Aorta (tissue), 5 donors: Measurements from ENCODE around the gene PSAPL1. TPM values are rescaled to one million over a fixed set of nuclear protein-coding genes. Genes with fewer than 3 reads are reported as not detected.

ENCODE experiments used
- ATAC-seq: fragments of 200-7000 bp; cut with Tn5 transposase; one replicate; pipeline ENCODE4 v1.9.1; 2022; ENCODE audit warnings: moderate library complexity; ENCODE audit not compliant: low FRiP score
- DNase-seq, 2 donors: peaks; one replicate each; pipeline ENCODE4 v3.0.0-alpha.2; 2020
- H3K27ac ChIP-seq, 2 donors: one replicate each; pipeline ENCODE4 v1.5.1; 2013; ENCODE audit warnings: low read length in 2 of 2, mild to moderate bottlenecking in 2 of 2, moderate library complexity in 2 of 2, control low read depth in 1 of 2, inconsistent platforms in 1 of 2, low read depth in 1 of 2
- H3K27me3 ChIP-seq, 2 donors: one replicate each; pipeline ENCODE4 v1.6.1; 2013; ENCODE audit warnings: control low read depth in 1 of 2, low read length in 1 of 2, mild to moderate bottlenecking in 1 of 2, moderate library complexity in 1 of 2; ENCODE audit not compliant: insufficient read depth in 2 of 2, control insufficient read depth in 1 of 2
- H3K36me3 ChIP-seq, 2 donors: one replicate each; pipeline ENCODE4 v1.6.1; 2013; ENCODE audit warnings: control low read depth in 1 of 2, low read length in 1 of 2, mild to moderate bottlenecking in 1 of 2; ENCODE audit not compliant: insufficient read depth in 2 of 2, control insufficient read depth in 1 of 2
- H3K4me1 ChIP-seq, 2 donors: one replicate each; pipeline ENCODE4 v1.6.1; 2013; ENCODE audit warnings: low read length in 2 of 2, control low read depth in 1 of 2, mild to moderate bottlenecking in 1 of 2, moderate library complexity in 1 of 2; ENCODE audit not compliant: insufficient read depth in 2 of 2, control insufficient read depth in 1 of 2
- H3K4me3 ChIP-seq, 2 donors: one replicate each; pipeline ENCODE4 v1.5.1; 2013; ENCODE audit warnings: low read length in 2 of 2, control low read depth in 1 of 2, mild to moderate bottlenecking in 1 of 2
- H3K9me3 ChIP-seq: one replicate; pipeline ENCODE4 v1.6.1; 2013; ENCODE audit warnings: mild to moderate bottlenecking, low read length; ENCODE audit not compliant: control insufficient read depth
- WGBS, 2 donors: extraction: QIAGEN DNeasy Blood & Tissue Kit; methylation state at CpG; one replicate each; pipeline ENCODE4 v1.1.7; 2013; 5-methylcytosine and 5-hydroxymethylcytosine counted together
- intact Hi-C, 2 donors: fragments of 100-400 bp; cut with DNase I; formaldehyde crosslinking; loops; one replicate each; pipeline versions ENCODE4 v1.14.2 to v1.15.0; 2022
- polyA plus RNA-seq, 2 donors: library from polyadenylated mRNA; stranded (reverse); fragments of 200-250 nt; gene quantifications; one replicate each; pipeline ENCODE4 v1.2.3, GENCODE V29; 2013
- total RNA-seq, 2 donors: library from RNA; stranded (reverse); fragmentation: NEBNext Ultra II Directional; extraction: Animal tissue kit (Norgen Biotek cat#: 25700); gene quantifications; one replicate each; pipeline ENCODE4 v1.2.1, GENCODE V29; 2021
- donor health status: healthy with polysubstance abuse.
- donor health status: Bipolar disorder and iron deficiency.
- donor health status: DM: no; HTN: no; CAD: no.
- donor health status: DM: no; HTN: no; CAD: no.
- donor health status: DM: yes; HTN: yes; CAD: no.

Gene PSAPL1
- total and polyA plus RNA-seq, 4 donors, result not detected

DNA sequence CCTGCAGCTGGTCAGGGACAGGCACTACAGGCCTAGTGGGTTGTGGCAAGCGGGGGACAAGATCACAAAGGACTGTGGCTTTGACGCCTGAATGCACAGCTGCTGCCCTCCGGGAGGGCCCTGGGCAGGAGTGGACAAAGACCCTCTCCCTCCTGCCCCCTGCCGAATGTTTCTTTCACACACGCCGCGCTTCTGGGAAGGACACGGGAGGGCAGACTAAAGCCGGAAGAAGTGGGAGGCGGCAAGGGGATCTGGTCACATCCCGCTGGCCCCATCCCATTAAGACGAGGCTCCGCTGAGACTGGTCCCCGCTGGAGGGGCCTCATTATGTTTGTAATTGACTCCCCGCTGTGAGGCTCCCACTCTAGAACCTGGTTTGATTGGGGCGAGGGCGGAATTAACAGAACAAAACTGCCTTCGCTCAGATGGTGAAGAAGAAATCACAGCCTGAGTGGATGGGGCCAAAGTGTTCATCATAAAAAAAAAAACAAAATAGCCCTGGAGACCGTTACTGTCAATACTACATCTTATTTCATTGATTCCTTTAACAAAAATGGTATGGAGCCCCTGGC lies 37.8 kb upstream of the PSAPL1 start:
- Histone ChIP-seq H3K27me3 (no peaks in the 10 kb centered on the region), H3K9me3 (no peaks in the 10 kb centered on the region), H3K4me3 (no peak overlapping the region), H3K27ac (no peak overlapping the region), H3K4me1 (no peaks in the 10 kb centered on the region), H3K36me3 (no peaks in the 10 kb centered on the region)
- ATAC-seq (no peak), DNase-seq (no peak)
- WGBS, 2 donors, result 65 to 72% methylated on average over 19 of the region's 19 CpGs
- intact Hi-C loops, result no loop called here

DNA sequence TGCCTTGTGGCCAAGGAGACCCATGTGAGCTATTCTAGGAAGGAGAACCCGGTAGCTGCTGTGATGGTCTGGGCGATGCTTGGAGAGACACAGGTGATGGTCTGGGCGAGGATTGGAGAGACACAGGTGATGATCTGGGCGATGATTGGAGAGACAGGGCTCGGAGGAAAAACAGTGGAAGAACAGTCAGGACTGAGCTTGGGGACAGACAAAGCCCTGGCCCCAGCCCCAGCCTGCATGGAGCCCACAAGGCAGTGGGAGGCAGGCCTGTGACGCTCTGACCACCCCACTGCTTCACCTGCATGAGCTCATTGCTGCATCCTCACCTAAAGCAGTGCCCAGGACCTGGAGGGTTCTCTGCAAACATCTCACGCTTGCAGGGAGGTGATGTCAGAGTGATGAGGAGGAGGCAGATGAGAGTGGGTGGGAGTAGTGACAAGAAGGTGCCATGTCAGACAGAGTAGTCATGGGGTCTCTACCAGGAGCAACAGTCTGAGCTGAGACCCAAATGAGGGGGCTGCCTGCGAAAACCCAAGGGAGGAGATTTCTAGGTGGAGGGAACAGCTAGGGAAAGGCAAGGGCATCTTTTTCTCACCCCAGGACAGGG lies 35.9 kb upstream of the PSAPL1 start:
- ATAC-seq (no peak), DNase-seq (no peak)
- H3K36me3 ChIP-seq, result no peaks in the 10 kb centered on the region
- peaks cover 7% of the 10 kb centered on the region for H3K9me3 ChIP-seq
- H3K27me3 ChIP-seq, result no peaks in the 10 kb centered on the region
- no peak overlapping the region for H3K27ac ChIP-seq
- intact Hi-C loops, result no loop called here
- H3K4me1 ChIP-seq, result no peaks in the 10 kb centered on the region
- no peak overlapping the region for H3K4me3 ChIP-seq
- WGBS, 2 donors, result 94 to 95% methylated on average over 8 of the region's 8 CpGs

DNA sequence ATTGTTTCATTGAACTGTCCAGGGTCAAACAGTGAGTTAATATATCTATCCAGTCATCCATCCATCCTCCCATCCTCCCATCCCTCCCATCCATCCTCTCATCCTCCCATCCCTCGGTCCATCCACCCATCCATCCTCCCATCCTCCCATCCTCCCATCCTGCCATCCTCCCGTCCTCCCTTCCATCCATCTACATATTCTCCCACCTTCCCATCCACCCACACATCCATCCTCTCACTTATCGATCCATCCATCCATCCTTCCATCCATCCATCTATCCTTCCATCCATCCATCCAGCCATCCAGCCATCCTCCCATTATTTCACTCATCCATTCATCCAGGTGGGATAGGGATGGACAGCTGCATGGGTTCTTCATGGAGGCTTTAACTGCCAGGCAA lies 35.4 kb upstream of the PSAPL1 start:
- Histone ChIP-seq H3K4me3 (no peak overlapping the region), H3K9me3 (peaks cover 7% of the 10 kb centered on the region)
- 87 to 95% methylated on average over 3 of the region's 3 CpGs for WGBS, 2 donors

GRCh38 chr4:7469023-7469422 lies 34.3 kb upstream of the PSAPL1 start:
- Histone ChIP-seq H3K4me1 (no peaks in the 10 kb centered on the region), H3K4me3 (no peak overlapping the region), H3K36me3 (no peaks in the 10 kb centered on the region), H3K9me3 (peaks cover 7% of the 10 kb centered on the region), H3K27ac (no peak overlapping the region), H3K27me3 (no peaks in the 10 kb centered on the region)
- intact Hi-C loops, result no loop called here
- no peak for DNase-seq
- no peak for ATAC-seq
- 95 to 97% methylated on average over 4 of the region's 4 CpGs for WGBS, 2 donors

More for the DNA sequence above, 35.4 kb upstream of the PSAPL1 start:
- H3K27ac ChIP-seq, result no peak overlapping the region
- no peak for ATAC-seq
- intact Hi-C loops, result no loop called here
- H3K27me3 ChIP-seq, result no peaks in the 10 kb centered on the region
- H3K4me1 ChIP-seq, result no peaks in the 10 kb centered on the region
- no peaks in the 10 kb centered on the region for H3K36me3 ChIP-seq
- no peak for DNase-seq

GRCh38 chr4:7467471-7467870 lies 32.7 kb upstream of the PSAPL1 start:
- intact Hi-C loops, result no loop called here
- no peaks in the 10 kb centered on the region for H3K36me3 ChIP-seq
- H3K9me3 ChIP-seq, result peaks cover 7% of the 10 kb centered on the region
- DNase-seq (no peak), ATAC-seq (no peak)
- WGBS, 2 donors, result 90 to 92% methylated on average over 7 of the region's 7 CpGs
- H3K4me3 ChIP-seq, result no peak overlapping the region
- no peak overlapping the region for H3K27ac ChIP-seq
- H3K27me3 ChIP-seq, result no peaks in the 10 kb centered on the region
- H3K4me1 ChIP-seq, result no peaks in the 10 kb centered on the region

- no peaks in the 10 kb centered on the region for H3K4me1 ChIP-seq
- intact Hi-C loops, result no loop called here
Observed at GRCh38 chr4:7466904-7467303, 32.2 kb upstream of the PSAPL1 start.

GRCh38 chr4:7466215-7466614 lies 31.5 kb upstream of the PSAPL1 start:
- intact Hi-C loops, result no loop called here
- no peak overlapping the region for H3K4me3 ChIP-seq
- no peaks in the 10 kb centered on the region for H3K4me1 ChIP-seq
- 84 to 91% methylated on average over 8 of the region's 8 CpGs for WGBS, 2 donors
- no peaks in the 10 kb centered on the region for H3K36me3 ChIP-seq
- DNase-seq, result no peak
- H3K9me3 ChIP-seq, result peaks cover 7% of the 10 kb centered on the region
- ATAC-seq, result no peak
- H3K27ac ChIP-seq, result no peak overlapping the region
- no peaks in the 10 kb centered on the region for H3K27me3 ChIP-seq

More at GRCh38 chr4:7466904-7467303, 32.2 kb upstream of the PSAPL1 start:
- peaks cover 7% of the 10 kb centered on the region for H3K9me3 ChIP-seq
- H3K4me3 ChIP-seq, result no peak overlapping the region
- H3K36me3 ChIP-seq, result no peaks in the 10 kb centered on the region
- no peaks in the 10 kb centered on the region for H3K27me3 ChIP-seq
- ATAC-seq (no peak), DNase-seq (no peak)
- H3K27ac ChIP-seq, result no peak overlapping the region
- 96 to 97% methylated on average over 7 of the region's 7 CpGs for WGBS, 2 donors

DNA sequence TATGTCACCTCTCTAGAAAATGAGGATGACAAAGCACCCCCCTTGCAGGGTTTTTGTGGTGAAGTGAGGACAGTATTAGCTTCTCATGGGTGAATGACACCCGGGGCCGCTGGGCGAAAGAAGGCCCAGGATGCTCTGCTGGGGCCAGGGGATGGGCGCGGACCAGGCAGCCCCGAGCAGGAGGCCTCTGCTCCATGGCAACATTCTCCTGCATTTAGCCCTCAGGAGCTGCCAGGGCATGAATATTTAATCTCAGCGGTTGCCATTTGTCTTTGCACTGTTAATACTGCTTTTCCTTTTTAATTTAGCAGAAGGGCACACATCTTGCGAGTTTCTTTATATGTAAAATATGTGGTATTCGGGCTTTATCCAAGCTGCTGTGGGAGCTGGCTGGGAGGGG lies 30.3 kb upstream of the PSAPL1 start:
- DNase-seq, result no peak
- ATAC-seq, result no peak
- intact Hi-C loops, result no loop called here
- Histone ChIP-seq H3K9me3 (peaks cover 7% of the 10 kb centered on the region), H3K27ac (no peak overlapping the region), H3K4me3 (no peak overlapping the region), H3K4me1 (no peaks in the 10 kb centered on the region), H3K27me3 (no peaks in the 10 kb centered on the region), H3K36me3 (no peaks in the 10 kb centered on the region)
- 84 to 89% methylated on average over 9 of the region's 9 CpGs for WGBS, 2 donors

DNA sequence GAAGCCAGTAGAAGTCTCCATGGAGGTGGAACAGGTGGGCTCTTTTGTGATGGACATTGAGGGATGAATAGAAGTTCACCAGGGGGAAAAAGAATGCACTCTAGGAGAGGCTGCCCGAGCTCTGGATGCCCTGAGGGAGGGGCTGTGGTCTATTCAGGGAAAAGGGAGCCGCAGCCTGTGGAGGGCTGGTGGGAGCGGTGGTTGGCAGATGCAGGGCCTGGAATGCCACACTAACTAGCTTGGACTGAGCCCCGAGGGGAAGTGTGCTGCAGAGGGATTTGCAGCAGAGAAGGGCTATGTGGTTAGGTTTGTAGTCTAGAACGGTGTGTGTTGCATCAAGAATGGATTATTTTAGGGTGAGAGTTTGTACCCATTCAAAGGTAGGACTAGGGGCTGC lies 29.5 kb upstream of the PSAPL1 start:
- no peaks in the 10 kb centered on the region for H3K27me3 ChIP-seq
- 88 to 96% methylated on average over 5 of the region's 5 CpGs for WGBS, 2 donors
- intact Hi-C loops, result no loop called here
- no peak overlapping the region for H3K4me3 ChIP-seq
- ATAC-seq, result no peak
- no peaks in the 10 kb centered on the region for H3K4me1 ChIP-seq
- DNase-seq, result no peak
- no peak overlapping the region for H3K27ac ChIP-seq
- H3K36me3 ChIP-seq, result no peaks in the 10 kb centered on the region
- peaks cover 7% of the 10 kb centered on the region for H3K9me3 ChIP-seq
